K562 (cell line): Measurements from ENCODE around the gene VPS41. TPM values are rescaled to one million over a fixed set of nuclear protein-coding genes. Genes with fewer than 3 reads are reported as not detected.
"Not testable (repeated sequence)": the region's sequence is repeated elsewhere in the genome, so short reads cannot be mapped to it uniquely, and the experiment has no call there.

ENCODE experiments used
- ATAC-seq: fragments of 200-7000 bp; cut with Tn5 transposase; 3 replicates; pipeline ENCODE4 v1.9.1; 2020; ENCODE audit warnings: moderate library complexity
- BruUV-seq: library from RNA; stranded (reverse); fragments of 400-500 nt; replicated peaks from 2 replicates; lab custom pipeline; 2021; lab: Mats Ljungman, UMichigan
- CTCF ChIA-PET: fragments of 300-600 bp; formaldehyde crosslinking; extraction: SDS; loops from one replicate; lab custom pipeline; 2021; ENCODE audit warnings: low intra/inter-chr PET ratio; lab: Yijun Ruan, JAX
- POLR2A ChIA-PET: fragments of 300-600, 350-650 bp; sonication (Branson Sonifier 250); formaldehyde crosslinking; extraction: SDS; loops from one replicate; lab custom pipeline; 2021; ENCODE audit warnings: antibody characterized with exemption, inconsistent platforms; lab: Yijun Ruan, JAX
- DNase-seq, 4 experiments: peaks; one replicate each; pipeline versions ENCODE4 v3.0.0 to v3.0.0-alpha.2; 2011 to 2018; ENCODE audit warnings: low spot score in 3 of 4, mixed read lengths in 3 of 4; ENCODE audit errors: extremely low read depth in 1 of 4
- FAIRE-seq: peaks from 2 replicates; lab custom pipeline; 2011; peaks lifted over from hg19 to GRCh38; lab: Jason Lieb, UNC
- H2AFZ ChIP-seq: 2 replicates; pipeline ENCODE4 v1.6.0; 2011; ENCODE audit warnings: low read depth, low read length, control low read depth, inconsistent platforms
- H3K27ac ChIP-seq: fragments of 200-600 bp; 3 replicates; pipeline ENCODE4 v1.8.0; 2011; ENCODE audit warnings: low read depth, mild to moderate bottlenecking, control low read depth, inconsistent platforms, low read length, moderate library complexity, mixed read lengths; ENCODE audit errors: extremely low read depth
- H3K27me3 ChIP-seq, 2 experiments: fragments of 300-600 bp in 1 of 2; 2 replicates in 1 of 2; 3 replicates in 1 of 2; pipeline versions ENCODE4 v1.6.0 to v1.8.0; 2011; ENCODE audit warnings: inconsistent platforms in 2 of 2, low read length in 2 of 2, mild to moderate bottlenecking in 1 of 2, mixed read lengths in 1 of 2, moderate library complexity in 1 of 2; ENCODE audit not compliant: control insufficient read depth in 2 of 2, insufficient read depth in 2 of 2
- H3K36me3 ChIP-seq: fragments of 300-600 bp; 3 replicates; pipeline ENCODE4 v1.8.0; 2011; ENCODE audit warnings: mild to moderate bottlenecking, low read length, inconsistent platforms; ENCODE audit not compliant: control insufficient read depth, insufficient read depth
- H3K4me1 ChIP-seq, 2 experiments: fragments of 200-600 bp in 1 of 2; replicated peaks in 1 of 2; 2 replicates in 1 of 2; 3 replicates in 1 of 2; pipeline versions ENCODE4 v1.5.1 to v1.8.0; 2011; ENCODE audit warnings: inconsistent platforms in 2 of 2, low read length in 2 of 2, mild to moderate bottlenecking in 1 of 2, mixed read lengths in 1 of 2, moderate library complexity in 1 of 2; ENCODE audit not compliant: control insufficient read depth in 2 of 2, insufficient read depth in 2 of 2
- H3K4me2 ChIP-seq: 2 replicates; pipeline ENCODE4 v1.6.1; 2011; ENCODE audit warnings: low read length, control low read depth, inconsistent platforms, mixed read lengths; ENCODE audit not compliant: insufficient read depth
- H3K4me3 ChIP-seq: fragments of 200-600 bp; sonication (generic), shearing (Covaris generic); 2 replicates; pipeline ENCODE4 v1.5.1; 2016; ENCODE audit warnings: control low read depth, inconsistent platforms
- H3K79me2 ChIP-seq: fragments of 200-600 bp; 3 replicates; pipeline ENCODE4 v1.8.0; 2011; ENCODE audit warnings: low read length, inconsistent platforms; ENCODE audit not compliant: control insufficient read depth, insufficient read depth
- H3K9ac ChIP-seq, 2 experiments: 2 replicates each; pipeline versions ENCODE4 v1.6.0 to v1.6.1; 2011; ENCODE audit warnings: low read depth in 2 of 2, low read length in 2 of 2, control low read depth in 1 of 2, inconsistent platforms in 1 of 2, mild to moderate bottlenecking in 1 of 2, mixed read lengths in 1 of 2; ENCODE audit not compliant: insufficient read depth in 1 of 2
- H3K9me1 ChIP-seq: one replicate; pipeline ENCODE4 v1.6.0; 2011; ENCODE audit warnings: inconsistent platforms, mild to moderate bottlenecking, low read length, moderate library complexity; ENCODE audit not compliant: control insufficient read depth, insufficient read depth
- H3K9me3 ChIP-seq: replicated peaks from 2 replicates; pipeline ENCODE4 v1.5.1; 2011; ENCODE audit warnings: low read depth, low read length, inconsistent platforms; ENCODE audit not compliant: control insufficient read depth, insufficient read depth
- H4K20me1 ChIP-seq: replicated peaks from 2 replicates; pipeline ENCODE4 v1.6.1; 2011; ENCODE audit warnings: low read length, inconsistent platforms, mixed read lengths; ENCODE audit not compliant: control insufficient read depth, insufficient read depth
- ARHGAP35 ChIP-seq: fragments of 450-650 bp; IDR thresholded peaks from 2 replicates; pipeline ENCODE4 v1.6.1; 2018; ENCODE audit not compliant: partially characterized antibody
- DIDO1 ChIP-seq: fragments of 450-650 bp; IDR thresholded peaks from 2 replicates; pipeline ENCODE4 v1.6.1; 2016; ENCODE audit warnings: low read depth, missing biosample characterization, missing genetic modification characterization
- E2F6 ChIP-seq, 2 experiments: IDR thresholded peaks; 2 replicates each; pipeline ENCODE4 v1.6.1; 2011; ENCODE audit warnings: borderline replicate concordance in 1 of 2, control low read depth in 1 of 2, low read depth in 1 of 2, low read length in 1 of 2, mild to moderate bottlenecking in 1 of 2, mixed read lengths in 1 of 2, moderate library complexity in 1 of 2; ENCODE audit not compliant: insufficient read depth in 1 of 2, insufficient read length in 1 of 2, poor library complexity in 1 of 2, severe bottlenecking in 1 of 2; ENCODE audit errors: extremely low read depth in 1 of 2
- MCM7 ChIP-seq, 2 experiments: fragments of 450-650 bp; IDR thresholded peaks; 2 replicates each; pipeline ENCODE4 v1.6.1; 2016 to 2018
- NCOA4 ChIP-seq: fragments of 450-650 bp; IDR thresholded peaks from 2 replicates; pipeline ENCODE4 v1.6.1; 2018; ENCODE audit warnings: mild to moderate bottlenecking; ENCODE audit not compliant: partially characterized antibody
- SMARCA5 ChIP-seq: fragments of 450-650 bp; IDR thresholded peaks from 2 replicates; pipeline ENCODE4 v1.6.1; 2016
- SRSF7 ChIP-seq: fragments of 200-400 bp; formaldehyde crosslinking; optimal IDR thresholded peaks from 2 replicates; pipeline ENCODE3; 2017; ENCODE audit warnings: mild to moderate bottlenecking, low read depth, low read length
- TAL1 ChIP-seq: fragments of 450-650 bp; IDR thresholded peaks from 2 replicates; pipeline ENCODE4 v1.6.1; 2016; ENCODE audit warnings: mild to moderate bottlenecking
- TOE1 ChIP-seq, 2 experiments: fragments of 450-650 bp in 1 of 2; sonication (generic) in 1 of 2; formaldehyde crosslinking in 1 of 2; IDR thresholded peaks; 2 replicates each; pipeline versions ENCODE4 v1.7.1 to v1.8.0; 2016 to 2022; ENCODE audit warnings: borderline replicate concordance in 2 of 2, mild to moderate bottlenecking in 2 of 2, antibody characterized with exemption in 1 of 2, inconsistent platforms in 1 of 2, low read depth in 1 of 2, missing genetic modification reagents in 1 of 2, moderate library complexity in 1 of 2
- U2AF1 ChIP-seq: fragments of 200-400 bp; formaldehyde crosslinking; optimal IDR thresholded peaks from 2 replicates; pipeline ENCODE3; 2017; ENCODE audit warnings: mild to moderate bottlenecking, low read depth, low read length, moderate library complexity
- ZBTB8A ChIP-seq: fragments of 450-650 bp; IDR thresholded peaks from 2 replicates; pipeline ENCODE4 v1.6.1; 2018; ENCODE audit warnings: mild to moderate bottlenecking, moderate library complexity; ENCODE audit not compliant: partially characterized antibody
- ZNF263 ChIP-seq: sonication (generic); formaldehyde crosslinking; IDR thresholded peaks from 2 replicates; pipeline ENCODE4 v1.8.0; 2022; ENCODE audit warnings: mild to moderate bottlenecking, missing genetic modification reagents, borderline replicate concordance
- ZNF436 ChIP-seq: fragments of 250-450, 450-650 bp; sonication (Bioruptor Pico); formaldehyde crosslinking; IDR thresholded peaks from 2 replicates; pipeline ENCODE4 v1.7.0; 2020; ENCODE audit warnings: mild to moderate bottlenecking
- WGBS: fragments of 100-300 bp; shearing (Covaris generic); methylation state at CpG from one replicate; pipeline ENCODE4 v1.1.6; 2016; ENCODE audit warnings: low coverage, mixed read lengths; ENCODE audit not compliant: insufficient coverage; ENCODE audit errors: missing lambda C conversion rate; 5-methylcytosine and 5-hydroxymethylcytosine counted together
- in situ Hi-C: fragments of 300-500 bp; cut with MboI; formaldehyde crosslinking; loops from 4 replicates; pipeline ENCODE4 v1.15.0; 2018; ENCODE audit warnings: inconsistent platforms, mixed read lengths
- intact Hi-C: fragments of 100-400 bp; cut with micrococcal nuclease; formaldehyde crosslinking; loops from 2 replicates; pipeline ENCODE4 v1.14.2; 2022
- polyA plus RNA-seq, 8 experiments: library from polyadenylated mRNA; depleted of rRNA in 4 of 8; stranded (reverse) in 5 of 8; unstranded in 3 of 8; fragments of >200 nt; fragmentation: Nextera tagmentation in 2 of 8; fragmentation: Illumina TruSeq in 1 of 8; extraction: Ambion mirVana in 2 of 8; extraction: Trizol in 1 of 8; gene quantifications; 2 replicates each; pipeline versions ENCODE4 v1.2.1 to v1.2.3, GENCODE V29; 2011 to 2014; ENCODE audit warnings: inconsistent platforms in 1 of 8, missing spikeins in 1 of 8
- total RNA-seq, 7 experiments: library from RNA; depleted of rRNA in 6 of 7; stranded (reverse); fragments of >200 nt in 6 of 7; fragmentation: Illumina TruSeq in 2 of 7; extraction: Trizol in 2 of 7; gene quantifications; 2 replicates each; pipeline versions ENCODE4 v1.2.1 to v1.2.3, GENCODE V29; 2011 to 2021; ENCODE audit warnings: low replicate concordance in 1 of 7

Gene VPS41
- total and polyA plus RNA-seq, 9 of the 15 experiments (the other 6 are each of a cell fraction or from before 2014, with no cell fraction given) = 17.7 to 46.8 (median 32.1) TPM

GRCh38 chr7:38950309-38950708 lies 41.3 kb upstream of the VPS41 start (continued):
- TF ChIP-seq ZBTB8A (no peak), TOE1 (IDR thresholded peaks at IDR 0.05; ENCODE audit: borderline replicate concordance) (no peak), TOE1 (CRISPR knock-in tag; IDR thresholded peaks at IDR 0.05; ENCODE audit: borderline replicate concordance, low read depth) (no peak), DIDO1 (tag) (no peak), ARHGAP35 (no peak), U2AF1 (no peak), TAL1 (no peak), SRSF7 (no peak), MCM7 (IDR thresholded peaks at IDR 0.05) (no peak), ZNF436 (CRISPR knock-in tag) (no peak), SMARCA5 (no peak), ZNF263 (CRISPR knock-in tag) (no peak), NCOA4 (no peak), E2F6 (IDR thresholded peaks at IDR 0.05; ENCODE audit: borderline replicate concordance in 1 of 2, extremely low read depth in 1 of 2, insufficient read depth in 1 of 2, insufficient read length in 1 of 2, low read depth in 1 of 2, low read length in 1 of 2, poor library complexity in 1 of 2, severe bottlenecking in 1 of 2) (no peak)

GRCh38 chr7:38947541-38947940 lies 38.5 kb upstream of the VPS41 start:
- H3K4me1 ChIP-seq, BruUV-seq, H3K79me2 ChIP-seq, CTCF ChIA-PET, H3K9me1 ChIP-seq, H3K27ac ChIP-seq, in situ Hi-C loops, H4K20me1 ChIP-seq, H2AFZ ChIP-seq, intact Hi-C loops, H3K36me3 ChIP-seq, H3K4me3 ChIP-seq, H3K9ac ChIP-seq, H3K4me2 ChIP-seq, DNase-seq, H3K9me3 ChIP-seq, ATAC-seq, FAIRE-seq: not testable (repeated sequence)
- WGBS = 0% methylated on average over 4 of the region's 4 CpGs
- POLR2A ChIA-PET = interaction anchor here (0.7 to 1.5 kb wide), 2 partner anchors 11 to 1101 kb away, joined by 4 to 5 read pairs; no protein-coding TSS in a partner anchor
- H3K27me3 ChIP-seq = peaks cover 13 to 16% of the 10 kb centered on the region in 2 experiments; a peak in 4 of 5 replicates
